ACC112 (cell line): Measurements from ENCODE around the gene RNF169.
"Not testable (repeated sequence)": the region's sequence is repeated elsewhere in the genome, so short reads cannot be mapped to it uniquely, and the experiment has no call there.

Experiments used
- H2AFZ ChIP-seq: fragments of 200-600 bp; sonication (generic); one replicate; pipeline ENCODE4 v1.6.0; 2017; ENCODE audit warnings: antibody characterized with exemption, low read length; ENCODE audit not compliant: unreplicated experiment
- H3K27ac ChIP-seq: fragments of 200-600 bp; sonication (generic); 2 replicates; pipeline ENCODE4 v1.5.1; 2014; ENCODE audit warnings: low read depth, mild to moderate bottlenecking, antibody characterized with exemption, low read length, moderate library complexity
- H3K27me3 ChIP-seq: fragments of 200-600 bp; sonication (generic); 2 replicates; pipeline ENCODE4 v1.6.1; 2014; ENCODE audit warnings: mild to moderate bottlenecking, antibody characterized with exemption, low read length, moderate library complexity, mixed read lengths; ENCODE audit not compliant: insufficient read depth
- H3K36me3 ChIP-seq: fragments of 200-600 bp; sonication (generic); 2 replicates; pipeline ENCODE4 v1.6.1; 2016; ENCODE audit warnings: mild to moderate bottlenecking, antibody characterized with exemption, low read length, moderate library complexity, mixed read lengths; ENCODE audit not compliant: insufficient read depth
- H3K4me1 ChIP-seq: fragments of 200-600 bp; sonication (generic); one replicate; pipeline ENCODE4 v1.6.1; 2016; ENCODE audit warnings: low read length, mixed read lengths; ENCODE audit not compliant: insufficient read depth, unreplicated experiment, control insufficient read depth
- H3K4me3 ChIP-seq: fragments of 200-600 bp; sonication (generic); 2 replicates; pipeline ENCODE4 v1.5.1; 2014; ENCODE audit warnings: mild to moderate bottlenecking, low read depth, low read length
- H3K79me2 ChIP-seq: fragments of 200-600 bp; sonication (generic); one replicate; pipeline ENCODE4 v1.6.0; 2016; ENCODE audit warnings: low read length; ENCODE audit not compliant: control insufficient read depth, unreplicated experiment, insufficient read depth

Gene RNF169

GRCh38 chr11:74746868-74747267 is 1.8 kb upstream of the RNF169 start:
- H3K4me3 ChIP-seq, result no peak overlapping the region
- no peaks in the 10 kb centered on the region for H3K27me3 ChIP-seq
- peaks cover 28% of the 10 kb centered on the region for H3K79me2 ChIP-seq
- no peak overlapping the region for H3K27ac ChIP-seq
- H3K4me1 ChIP-seq, result peaks cover 10% of the 10 kb centered on the region
- no peak overlapping the region for H2AFZ ChIP-seq
- no peaks in the 10 kb centered on the region for H3K36me3 ChIP-seq

DNA sequence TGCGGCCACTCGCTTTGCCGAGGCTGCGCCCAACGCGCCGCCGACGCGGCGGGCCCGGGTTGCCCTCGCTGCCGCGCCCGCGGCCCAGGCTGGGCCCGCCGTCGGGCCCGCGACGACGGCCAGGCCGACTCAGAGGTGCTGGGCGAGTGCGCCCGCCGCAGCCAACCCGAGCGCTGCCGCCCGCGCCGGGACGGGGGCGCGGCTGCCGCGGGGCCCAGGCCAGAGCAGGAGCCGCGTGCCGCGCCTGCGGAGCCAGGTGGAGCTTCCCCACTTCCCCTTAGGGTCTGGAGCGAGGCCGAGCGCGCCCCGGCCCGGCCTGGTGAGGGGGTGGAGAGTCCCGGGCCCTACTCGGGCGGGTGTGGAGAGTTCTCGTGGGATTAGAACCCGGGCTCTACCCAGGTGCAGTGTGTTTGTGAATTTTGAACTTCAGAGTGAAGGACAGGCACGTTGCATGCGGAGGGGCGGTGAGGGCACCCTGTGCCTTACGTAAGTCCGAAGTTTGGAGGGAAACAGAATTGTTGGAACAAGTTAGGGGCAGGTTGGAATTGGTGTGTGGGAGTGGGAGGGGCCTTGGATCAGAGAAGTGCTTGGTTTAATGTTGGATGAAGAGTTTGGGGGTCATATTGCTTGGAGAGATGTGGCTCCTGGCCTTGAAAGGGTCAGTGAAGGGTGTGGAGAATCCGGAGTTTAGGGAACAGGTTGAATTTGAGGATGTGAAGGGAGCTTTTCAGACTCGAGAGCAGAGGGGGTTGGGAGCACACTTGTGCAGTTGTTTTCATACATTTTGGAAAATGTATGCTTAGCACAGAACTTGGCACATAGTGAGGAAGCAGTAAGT is 697 bp downstream of the RNF169 start:
- Histone ChIP-seq H3K4me1 (peaks cover 23% of the 10 kb centered on the region), H2AFZ (peak overlapping the region; percentile 54), H3K4me3 (peak overlapping the region; percentile 81), H3K27ac (peak overlapping the region; percentile 58; the same call in 1 of the 2 replicates), H3K36me3 (no peaks in the 10 kb centered on the region), H3K27me3 (no peaks in the 10 kb centered on the region), H3K79me2 (peaks cover 49% of the 10 kb centered on the region)

DNA sequence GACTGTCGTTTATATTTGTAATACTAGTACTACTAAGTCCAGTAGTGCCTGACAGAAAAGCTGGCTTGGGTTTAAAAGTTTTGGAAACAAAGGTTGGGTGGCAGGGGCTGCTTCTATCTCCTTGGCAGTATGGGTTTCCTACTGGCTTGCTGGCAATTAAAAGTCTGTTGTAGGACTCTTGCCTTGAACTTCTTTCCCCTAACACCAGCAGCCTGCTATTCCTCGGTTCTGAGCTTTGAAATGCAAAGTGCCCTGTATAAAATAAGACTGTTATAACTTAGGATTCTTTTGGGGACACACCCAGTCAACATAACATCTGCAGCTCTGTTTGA is 1.3 kb downstream of the RNF169 start:
- Histone ChIP-seq H3K79me2 (peaks cover 50% of the 10 kb centered on the region), H2AFZ (peak overlapping the region; percentile 54), H3K36me3 (no peaks in the 10 kb centered on the region), H3K4me3 (peak overlapping the region; percentile 81), H3K4me1 (peaks cover 26% of the 10 kb centered on the region), H3K27ac (peak overlapping the region; percentile 58; the same call in 1 of the 2 replicates), H3K27me3 (no peaks in the 10 kb centered on the region)

- Histone ChIP-seq H3K79me2 (peaks cover 55% of the 10 kb centered on the region), H3K4me1 (peaks cover 32% of the 10 kb centered on the region)
- H3K4me3 ChIP-seq, H3K27me3 ChIP-seq, H3K27ac ChIP-seq, H2AFZ ChIP-seq, H3K36me3 ChIP-seq: not testable (repeated sequence)
Measured at GRCh38 chr11:74750598-74750997, 1.9 kb downstream of the RNF169 start.

GRCh38 chr11:74751303-74751702 is 2.7 kb downstream of the RNF169 start:
- Histone ChIP-seq H3K27me3 (no peaks in the 10 kb centered on the region), H3K36me3 (no peaks in the 10 kb centered on the region), H2AFZ (no peak overlapping the region), H3K79me2 (peaks cover 62% of the 10 kb centered on the region), H3K4me3 (no peak overlapping the region; the same call in 1 of the 2 replicates), H3K27ac (no peak overlapping the region), H3K4me1 (peaks cover 39% of the 10 kb centered on the region)

GRCh38 chr11:74754507-74755252 is 6.0 kb downstream of the RNF169 start:
- H3K4me1 ChIP-seq, result peaks cover 38% of the 10 kb centered on the region
- H2AFZ ChIP-seq, result no peak overlapping the region
- H3K4me3 ChIP-seq, result peak overlapping the region; percentile 47
- H3K27me3 ChIP-seq, result no peaks in the 10 kb centered on the region
- peak overlapping the region; percentile 80 for H3K27ac ChIP-seq
- H3K79me2 ChIP-seq, result peaks cover 61% of the 10 kb centered on the region
- H3K36me3 ChIP-seq, result no peaks in the 10 kb centered on the region

GRCh38 chr11:74755395-74755995 is 6.8 kb downstream of the RNF169 start:
- H3K36me3 ChIP-seq, result no peaks in the 10 kb centered on the region
- H2AFZ ChIP-seq, result no peak overlapping the region
- H3K27me3 ChIP-seq, result no peaks in the 10 kb centered on the region
- H3K4me1 ChIP-seq, result peaks cover 38% of the 10 kb centered on the region
- peak overlapping the region; percentile 80 for H3K27ac ChIP-seq
- H3K79me2 ChIP-seq, result peaks cover 53% of the 10 kb centered on the region
- peak overlapping the region; percentile 47 for H3K4me3 ChIP-seq

DNA sequence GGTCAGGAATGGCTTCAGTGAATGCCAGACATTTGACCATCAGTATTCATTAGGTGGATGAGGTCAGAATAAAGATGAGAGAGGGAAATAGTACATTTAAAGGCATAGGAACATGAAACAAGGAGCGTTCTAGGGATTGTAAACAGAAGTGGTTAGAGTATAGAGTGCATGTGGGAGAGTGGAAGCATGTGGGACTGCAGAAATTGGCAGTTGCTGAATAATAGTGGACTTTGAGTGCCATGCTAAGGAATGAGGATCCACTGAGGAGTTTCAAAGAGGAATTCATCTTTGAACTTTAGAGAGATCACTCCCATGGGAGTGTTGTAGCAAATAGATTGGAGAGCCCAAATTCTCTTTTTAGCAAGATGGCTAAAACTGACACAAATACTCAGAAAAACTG is 7.9 kb downstream of the RNF169 start:
- Histone ChIP-seq H3K27me3 (no peaks in the 10 kb centered on the region), H3K79me2 (peaks cover 42% of the 10 kb centered on the region), H3K4me3 (no peak overlapping the region), H3K4me1 (peaks cover 33% of the 10 kb centered on the region), H3K27ac (peak overlapping the region; percentile 80; the same call in 1 of the 2 replicates), H2AFZ (no peak overlapping the region), H3K36me3 (no peaks in the 10 kb centered on the region)

DNA sequence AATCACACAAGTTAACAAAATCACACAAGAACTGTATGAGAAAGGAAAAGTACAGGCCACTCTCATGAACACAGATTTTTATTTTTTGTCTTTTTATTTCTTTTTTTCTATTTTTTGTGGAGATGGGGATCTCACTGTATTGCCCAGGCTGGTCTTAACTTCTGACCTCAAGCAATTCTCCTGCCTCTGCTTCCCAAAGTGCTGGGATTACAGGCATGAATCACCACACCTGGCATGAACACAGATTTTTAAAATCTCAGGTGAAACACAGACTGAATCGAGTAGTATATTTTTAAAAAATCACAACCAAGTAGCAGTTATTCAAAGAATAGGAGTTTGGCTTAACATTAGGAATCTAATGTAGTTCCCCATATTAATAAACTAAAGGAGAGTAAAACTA is 18.3 kb downstream of the RNF169 start:
- Histone ChIP-seq H3K79me2 (peaks cover 40% of the 10 kb centered on the region), H2AFZ (no peak overlapping the region), H3K4me3 (no peak overlapping the region), H3K27me3 (no peaks in the 10 kb centered on the region), H3K4me1 (peaks cover 8% of the 10 kb centered on the region), H3K36me3 (peaks cover 7% of the 10 kb centered on the region; the same call in 1 of the 2 replicates), H3K27ac (no peak overlapping the region)

GRCh38 chr11:74768172-74768651 is 19.6 kb downstream of the RNF169 start:
- H3K27ac ChIP-seq, H3K36me3 ChIP-seq, H3K27me3 ChIP-seq, H3K4me3 ChIP-seq, H3K4me1 ChIP-seq, H2AFZ ChIP-seq: not testable (repeated sequence)
- peaks cover 44% of the 10 kb centered on the region for H3K79me2 ChIP-seq
